Measurements from ENCODE around the gene AGPAT1. TPM values are rescaled to one million over a fixed set of nuclear protein-coding genes. Genes with fewer than 3 reads are reported as not detected.
"Not testable (repeated sequence)": the region's sequence is repeated elsewhere in the genome, so short reads cannot be mapped to it uniquely, and the experiment has no call there.

The AGPAT1 gene
- total RNA-seq, 1 donor from 2014 or later = 13.6 TPM

GRCh38 chr6:32148289-32149091, 27.4 kb downstream of the AGPAT1 start:
- peak; percentile 48 for DNase-seq

GRCh38 chr6:32147401-32148132, 28.3 kb downstream of the AGPAT1 start:
- no peak for DNase-seq

GRCh38 chr6:32146687-32147086, 29.2 kb downstream of the AGPAT1 start:
- no peak for DNase-seq

GRCh38 chr6:32146287-32146686, 29.6 kb downstream of the AGPAT1 start:
- no peak for DNase-seq

- not testable (repeated sequence) for DNase-seq
Observed at GRCh38 chr6:32144238-32144637, 31.6 kb downstream of the AGPAT1 start.

GRCh38 chr6:32140420-32141046, 35.4 kb downstream of the AGPAT1 start:
- DNase-seq = no peak

- DNase-seq = no peak
Observed at GRCh38 chr6:32139590-32139989, 36.3 kb downstream of the AGPAT1 start.

GRCh38 chr6:32137454-32137853, 38.4 kb downstream of the AGPAT1 start:
- DNase-seq = no peak

GRCh38 chr6:32133786-32134185, 42.1 kb downstream of the AGPAT1 start:
- DNase-seq = no peak

- DNase-seq = no peak
Observed at GRCh38 chr6:32132110-32132509, 43.8 kb downstream of the AGPAT1 start.

GRCh38 chr6:32131439-32131948, 44.4 kb downstream of the AGPAT1 start:
- no peak for DNase-seq

GRCh38 chr6:32129297-32130088, 46.4 kb downstream of the AGPAT1 start:
- peak; percentile 95 for DNase-seq

GRCh38 chr6:32128751-32129296, 47.1 kb downstream of the AGPAT1 start:
- DNase-seq = no peak

- peak; percentile 100 for DNase-seq
Observed at GRCh38 chr6:32127717-32128592, 47.9 kb downstream of the AGPAT1 start, which contains the start of gene ATF6B. Gene ATF6B, minus strand, starts transcription at chr6:32128246. Its CDS starts 39 bp downstream, at chr6:32128207.

- no peak for DNase-seq
Observed at GRCh38 chr6:32127409-32127716, 48.5 kb downstream of the AGPAT1 start.

- no peak for DNase-seq
Observed at GRCh38 chr6:32126880-32127279, 49.0 kb downstream of the AGPAT1 start.

GRCh38 chr6:32123681-32124080, 52.2 kb downstream of the AGPAT1 start:
- no peak for DNase-seq

- DNase-seq = no peak
Observed at GRCh38 chr6:32120573-32121059, 55.3 kb downstream of the AGPAT1 start.

GRCh38 chr6:32118782-32119628, 56.9 kb downstream of the AGPAT1 start:
- DNase-seq = peak; percentile 61

Measured in skin of body (tissue), 2 donors.